ENCODE data around the gene STARD3.

STARD3 gene

DNA sequence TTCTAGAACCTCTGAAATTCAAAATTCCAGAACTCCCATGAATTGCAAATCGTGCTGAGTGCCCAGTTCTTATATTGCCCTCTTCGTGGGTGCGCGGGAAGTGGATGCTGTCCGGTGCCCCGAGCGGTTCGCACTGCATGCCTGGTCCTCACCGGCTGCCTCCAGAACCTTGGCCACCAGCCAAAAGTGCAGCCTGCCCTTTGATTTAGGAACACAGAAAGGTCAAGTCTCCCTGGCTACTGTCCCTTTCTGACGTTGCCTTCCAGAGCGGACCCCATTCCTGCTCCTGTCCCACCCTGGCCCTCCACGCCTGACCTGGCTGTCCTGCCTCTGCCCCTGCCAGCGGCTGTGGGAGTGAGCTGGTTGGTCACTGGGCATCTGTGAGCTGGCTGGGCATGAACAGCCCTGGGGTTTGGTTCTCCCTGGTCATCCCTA is 38.9 kb upstream of the STARD3 start:
- Histone ChIP-seq H3K27me3 (ENCODE audit: insufficient read depth, low read depth) (peaks cover 97% of the 10 kb centered on the region), H4K20me1 (ENCODE audit: insufficient read depth) (0 out of 2 replicates have a peak, but pooled peaks cover 6% of the 10 kb centered on the region)

DNA sequence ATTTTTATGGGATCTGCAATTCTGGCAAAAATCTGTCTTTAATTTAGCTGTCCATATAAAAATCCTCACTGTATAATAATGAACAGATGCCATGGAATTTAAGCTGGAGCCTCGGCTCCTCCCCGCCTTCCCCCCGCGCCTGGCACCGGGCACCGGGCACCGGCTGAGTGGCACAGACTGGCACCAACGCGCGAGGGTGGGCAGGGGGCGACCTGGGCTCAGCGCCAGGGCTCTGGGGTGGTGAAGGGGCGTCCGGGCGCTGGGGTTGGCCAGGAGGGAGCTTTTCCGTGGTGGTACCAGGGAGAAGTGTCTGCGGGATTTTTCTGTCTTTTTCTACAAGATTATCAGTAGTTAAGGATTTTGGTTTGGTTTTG is 38.3 kb upstream of the STARD3 start:
- Histone ChIP-seq H3K9ac (no peak overlapping the region), H2AFZ (ENCODE audit: low read depth) (no peak overlapping the region), H3K4me2 (peak overlapping the region; percentile 35; the same call in 1 of the 2 replicates), H3K79me2 (ENCODE audit: insufficient read depth, low read depth) (no peaks in the 10 kb centered on the region), H3K27ac (no peak overlapping the region), H3K27me3 (ENCODE audit: insufficient read depth, low read depth) (peaks cover 98% of the 10 kb centered on the region), H3K4me3 (IDR thresholded peaks at IDR 0.05; ENCODE audit: insufficient read depth, low read depth, low read length) (no peak overlapping the region), H3K36me3 (ENCODE audit: insufficient read depth) (no peaks in the 10 kb centered on the region), H4K20me1 (ENCODE audit: insufficient read depth) (0 out of 2 replicates have a peak, but pooled peaks cover 6% of the 10 kb centered on the region), H3K4me1 (ENCODE audit: low read depth, poor library complexity, severe bottlenecking) (peaks cover 5% of the 10 kb centered on the region)
- TF ChIP-seq, protein P1, sequence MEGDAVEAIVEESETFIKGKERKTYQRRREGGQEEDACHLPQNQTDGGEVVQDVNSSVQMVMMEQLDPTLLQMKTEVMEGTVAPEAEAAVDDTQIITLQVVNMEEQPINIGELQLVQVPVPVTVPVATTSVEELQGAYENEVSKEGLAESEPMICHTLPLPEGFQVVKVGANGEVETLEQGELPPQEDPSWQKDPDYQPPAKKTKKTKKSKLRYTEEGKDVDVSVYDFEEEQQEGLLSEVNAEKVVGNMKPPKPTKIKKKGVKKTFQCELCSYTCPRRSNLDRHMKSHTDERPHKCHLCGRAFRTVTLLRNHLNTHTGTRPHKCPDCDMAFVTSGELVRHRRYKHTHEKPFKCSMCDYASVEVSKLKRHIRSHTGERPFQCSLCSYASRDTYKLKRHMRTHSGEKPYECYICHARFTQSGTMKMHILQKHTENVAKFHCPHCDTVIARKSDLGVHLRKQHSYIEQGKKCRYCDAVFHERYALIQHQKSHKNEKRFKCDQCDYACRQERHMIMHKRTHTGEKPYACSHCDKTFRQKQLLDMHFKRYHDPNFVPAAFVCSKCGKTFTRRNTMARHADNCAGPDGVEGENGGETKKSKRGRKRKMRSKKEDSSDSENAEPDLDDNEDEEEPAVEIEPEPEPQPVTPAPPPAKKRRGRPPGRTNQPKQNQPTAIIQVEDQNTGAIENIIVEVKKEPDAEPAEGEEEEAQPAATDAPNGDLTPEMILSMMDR (conservative IDR thresholded peaks at IDR 0.05; ENCODE audit: low read depth, low read length): no peak

More for the DNA sequence above, 38.9 kb upstream of the STARD3 start:
- Histone ChIP-seq H3K27ac (no peak overlapping the region), H3K9ac (no peak overlapping the region), H3K79me2 (ENCODE audit: insufficient read depth, low read depth) (no peaks in the 10 kb centered on the region), H3K36me3 (ENCODE audit: insufficient read depth) (no peaks in the 10 kb centered on the region), H3K4me2 (no peak overlapping the region), H2AFZ (ENCODE audit: low read depth) (no peak overlapping the region), H3K4me1 (ENCODE audit: low read depth, poor library complexity, severe bottlenecking) (peaks cover 5% of the 10 kb centered on the region), H3K4me3 (IDR thresholded peaks at IDR 0.05; ENCODE audit: insufficient read depth, low read depth, low read length) (no peak overlapping the region)
- TF ChIP-seq, protein P1 (conservative IDR thresholded peaks at IDR 0.05; ENCODE audit: low read depth, low read length): no peak

DNA sequence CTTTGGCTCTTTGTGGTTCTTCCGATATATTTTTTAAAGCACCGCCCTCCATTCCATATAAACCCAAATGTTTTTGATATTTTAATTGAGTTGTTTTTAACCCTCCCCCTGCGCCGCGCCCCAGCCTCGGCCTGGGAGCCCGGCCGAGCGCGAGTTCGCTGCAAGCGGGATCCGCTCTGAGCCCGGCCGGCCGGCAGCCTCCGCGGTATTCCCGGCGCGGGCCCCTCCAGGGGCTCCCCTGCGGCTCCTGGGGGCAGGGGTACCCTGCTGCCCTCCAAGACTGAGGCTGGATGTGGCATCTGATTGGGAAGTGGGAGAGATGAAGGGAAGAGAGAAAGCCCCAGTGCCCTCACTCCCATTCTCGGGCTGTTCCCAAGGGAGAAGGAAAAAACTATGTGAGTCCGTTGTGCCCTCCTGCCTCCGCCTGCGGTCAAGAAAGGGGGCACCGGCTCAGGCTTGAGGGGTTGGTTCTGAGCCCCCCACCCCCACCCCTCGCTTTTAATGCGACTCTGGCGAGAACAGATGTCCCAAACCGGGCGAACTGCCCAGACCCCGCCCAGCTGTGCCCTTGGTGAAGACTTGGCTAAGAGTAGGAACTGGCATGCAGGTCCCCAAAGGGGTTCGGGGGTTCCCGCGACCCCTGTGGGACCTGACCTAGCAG is 37.8 kb upstream of the STARD3 start:
- H3K4me2 ChIP-seq: peak overlapping the region; percentile 35; the same call in 1 of the 2 replicates
- H3K79me2 ChIP-seq (ENCODE audit: insufficient read depth, low read depth): no peaks in the 10 kb centered on the region

DNA sequence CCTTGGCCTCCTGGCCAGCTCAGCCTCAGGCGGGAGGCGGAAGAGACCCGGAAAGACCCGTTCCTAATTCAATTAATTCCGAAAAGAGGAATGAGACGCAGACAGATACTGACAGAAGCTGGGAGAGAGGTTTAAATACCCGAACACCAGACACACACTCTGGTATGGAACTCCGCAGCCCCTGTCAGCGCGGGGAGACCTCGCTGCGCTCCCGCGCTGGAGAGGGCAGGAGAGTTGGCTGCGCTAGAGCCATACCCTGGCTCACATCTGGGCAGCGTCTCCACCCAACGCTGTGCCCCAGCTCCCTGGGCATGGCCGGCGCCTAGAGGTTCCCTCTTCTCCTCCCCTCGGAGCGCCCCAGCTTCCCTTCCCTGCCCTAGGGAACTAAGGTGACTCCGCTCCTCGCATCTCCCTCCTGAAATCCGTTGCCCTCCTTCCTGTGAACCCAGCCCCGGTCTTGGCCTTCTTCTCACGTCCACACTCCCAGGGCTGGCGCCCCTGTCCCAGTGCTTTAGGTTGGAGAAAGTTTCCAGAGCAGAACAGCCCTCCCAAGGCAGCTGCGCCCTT is 37.2 kb upstream of the STARD3 start:
- 0 out of 2 replicates have a peak, but pooled peaks cover 6% of the 10 kb centered on the region for H4K20me1 ChIP-seq (ENCODE audit: insufficient read depth)
- H3K27ac ChIP-seq: no peak overlapping the region
- H3K79me2 ChIP-seq (ENCODE audit: insufficient read depth, low read depth): no peaks in the 10 kb centered on the region
- H3K4me2 ChIP-seq: no peak overlapping the region
- no peaks in the 10 kb centered on the region for H3K36me3 ChIP-seq (ENCODE audit: insufficient read depth)
- H2AFZ ChIP-seq (ENCODE audit: low read depth): no peak overlapping the region
- TF ChIP-seq, protein P1 (conservative IDR thresholded peaks at IDR 0.05; ENCODE audit: low read depth, low read length): no peak
- peaks cover 98% of the 10 kb centered on the region for H3K27me3 ChIP-seq (ENCODE audit: insufficient read depth, low read depth)
- H3K4me1 ChIP-seq (ENCODE audit: low read depth, poor library complexity, severe bottlenecking): peaks cover 5% of the 10 kb centered on the region
- H3K4me3 ChIP-seq (IDR thresholded peaks at IDR 0.05; ENCODE audit: insufficient read depth, low read depth, low read length): no peak overlapping the region
- H3K9ac ChIP-seq: no peak overlapping the region

More for the DNA sequence above, 37.8 kb upstream of the STARD3 start:
- TF ChIP-seq, protein P1 (conservative IDR thresholded peaks at IDR 0.05; ENCODE audit: low read depth, low read length): no peak
- Histone ChIP-seq H3K4me1 (ENCODE audit: low read depth, poor library complexity, severe bottlenecking) (peaks cover 5% of the 10 kb centered on the region), H3K27ac (no peak overlapping the region), H3K4me3 (IDR thresholded peaks at IDR 0.05; ENCODE audit: insufficient read depth, low read depth, low read length) (no peak overlapping the region), H2AFZ (ENCODE audit: low read depth) (no peak overlapping the region), H4K20me1 (ENCODE audit: insufficient read depth) (0 out of 2 replicates have a peak, but pooled peaks cover 6% of the 10 kb centered on the region), H3K9ac (no peak overlapping the region), H3K27me3 (ENCODE audit: insufficient read depth, low read depth) (peaks cover 98% of the 10 kb centered on the region), H3K36me3 (ENCODE audit: insufficient read depth) (no peaks in the 10 kb centered on the region)
